ENCODE measurements around the gene DNAH14.

DNA sequence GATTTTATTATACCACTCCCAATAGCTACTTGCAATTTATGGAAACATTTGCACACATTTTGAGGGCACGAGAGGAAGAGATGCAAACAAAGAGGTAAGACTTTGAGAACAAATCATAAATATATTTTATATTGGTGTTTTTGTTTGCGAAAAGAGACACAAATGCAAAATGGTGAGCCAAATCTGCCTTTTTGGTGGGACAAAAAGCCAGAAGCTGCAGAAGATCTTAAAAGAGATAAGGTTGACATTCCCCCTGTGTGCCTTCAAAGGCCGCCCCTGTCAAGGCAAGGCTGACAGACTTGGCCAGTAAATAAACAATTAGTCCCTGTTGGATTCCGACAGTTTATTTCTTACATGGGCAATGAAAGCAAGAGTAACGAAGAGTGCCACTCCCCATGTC, 375.5 kb downstream of the DNAH14 start:
- no peak for TF ChIP-seq RCOR1 (IDR thresholded peaks at IDR 0.05; ENCODE audit: insufficient replicate concordance, low read length)
- no peak for TF ChIP-seq SMC3 (IDR thresholded peaks at IDR 0.05; ENCODE audit: low read depth, low read length)

Data from IMR-90 (cell line).